Measurements from ENCODE around the gene HPF1.

Gene HPF1

GRCh38 chr4:169730564-169730963, 27.2 kb downstream of the HPF1 start:
- Histone ChIP-seq H3K27me3 (ENCODE audit: insufficient read depth, low read depth, severe bottlenecking) (no peaks in the 10 kb centered on the region), H3K36me3 (peaks cover 27% of the 10 kb centered on the region), H3K4me3 (ENCODE audit: low read depth, low read length) (no peak overlapping the region), H3K9me3 (ENCODE audit: severe bottlenecking) (no peaks in the 10 kb centered on the region), H3K27ac (no peak overlapping the region)
- TF ChIP-seq CTCF (IDR thresholded peaks at IDR 0.05; ENCODE audit: low read depth, low read length), result no peak
- no peak for DNase-seq

- TF ChIP-seq CTCF (IDR thresholded peaks at IDR 0.05; ENCODE audit: low read depth, low read length), result no peak
- Histone ChIP-seq H3K36me3 (peaks cover 15% of the 10 kb centered on the region), H3K4me3 (ENCODE audit: low read depth, low read length) (no peak overlapping the region), H3K27ac (no peak overlapping the region), H3K9me3 (ENCODE audit: severe bottlenecking) (no peaks in the 10 kb centered on the region), H3K27me3 (ENCODE audit: insufficient read depth, low read depth, severe bottlenecking) (no peaks in the 10 kb centered on the region)
- DNase-seq, result no peak
Observed at GRCh38 chr4:169727616-169728015, 30.1 kb downstream of the HPF1 start.

GRCh38 chr4:169724260-169724659, 33.5 kb downstream of the HPF1 start:
- Histone ChIP-seq H3K9me3 (ENCODE audit: severe bottlenecking) (no peaks in the 10 kb centered on the region), H3K36me3 (peaks cover 12% of the 10 kb centered on the region), H3K27me3 (ENCODE audit: insufficient read depth, low read depth, severe bottlenecking) (no peaks in the 10 kb centered on the region), H3K4me3 (ENCODE audit: low read depth, low read length) (no peak overlapping the region), H3K27ac (no peak overlapping the region)
- no peak for DNase-seq
- TF ChIP-seq CTCF (IDR thresholded peaks at IDR 0.05; ENCODE audit: low read depth, low read length), result no peak

GRCh38 chr4:169723207-169723965, 34.4 kb downstream of the HPF1 start:
- no peak overlapping the region for H3K4me3 ChIP-seq (ENCODE audit: low read depth, low read length)
- H3K9me3 ChIP-seq (ENCODE audit: severe bottlenecking), result no peaks in the 10 kb centered on the region
- peak; percentile 25 for DNase-seq
- no peak overlapping the region for H3K27ac ChIP-seq
- peaks cover 10% of the 10 kb centered on the region for H3K36me3 ChIP-seq
- peak; percentile 30; the same call in 1 of the 2 replicates for TF ChIP-seq CTCF (IDR thresholded peaks at IDR 0.05; ENCODE audit: low read depth, low read length)
- H3K27me3 ChIP-seq (ENCODE audit: insufficient read depth, low read depth, severe bottlenecking), result no peaks in the 10 kb centered on the region

GRCh38 chr4:169720529-169720928, 37.2 kb downstream of the HPF1 start:
- Histone ChIP-seq H3K4me3 (ENCODE audit: low read depth, low read length) (no peak overlapping the region), H3K9me3 (ENCODE audit: severe bottlenecking) (no peaks in the 10 kb centered on the region), H3K27me3 (ENCODE audit: insufficient read depth, low read depth, severe bottlenecking) (no peaks in the 10 kb centered on the region), H3K36me3 (peaks cover 16% of the 10 kb centered on the region), H3K27ac (no peak overlapping the region)
- DNase-seq, result no peak
- no peak for TF ChIP-seq CTCF (IDR thresholded peaks at IDR 0.05; ENCODE audit: low read depth, low read length)

- H3K36me3 ChIP-seq, result peaks cover 40% of the 10 kb centered on the region
- no peak for DNase-seq
- no peak for TF ChIP-seq CTCF (IDR thresholded peaks at IDR 0.05; ENCODE audit: low read depth, low read length)
Observed at GRCh38 chr4:169716677-169717076, 41.1 kb downstream of the HPF1 start.

More at GRCh38 chr4:169716677-169717076, 41.1 kb downstream of the HPF1 start:
- H3K27me3 ChIP-seq (ENCODE audit: insufficient read depth, low read depth, severe bottlenecking), result no peaks in the 10 kb centered on the region
- no peak overlapping the region for H3K4me3 ChIP-seq (ENCODE audit: low read depth, low read length)
- no peak overlapping the region for H3K27ac ChIP-seq
- H3K9me3 ChIP-seq (ENCODE audit: severe bottlenecking), result no peaks in the 10 kb centered on the region

Data from WERI-Rb-1 (cell line).